HG03139 (cell line): Measurements from ENCODE around the gene HNRNPF.

ENCODE experiments used
- ATAC-seq: cut with Tn5 transposase; IDR thresholded peaks from one replicate; pipeline ENCODE4 v1.9.1; 2021; ENCODE audit not compliant: unreplicated experiment

HNRNPF gene

GRCh38 chr10:43421519-43421918 lies 12.5 kb upstream of the HNRNPF start:
- ATAC-seq: no peak

- ATAC-seq: no peak
Measured at GRCh38 chr10:43421201-43421507, 12.2 kb upstream of the HNRNPF start.

GRCh38 chr10:43420369-43421200 lies 11.6 kb upstream of the HNRNPF start:
- peak; percentile 86 for ATAC-seq

GRCh38 chr10:43419997-43420368 lies 11.0 kb upstream of the HNRNPF start:
- ATAC-seq: no peak

- no peak for ATAC-seq
Measured at GRCh38 chr10:43417950-43418768, 9.2 kb upstream of the HNRNPF start.

- ATAC-seq: no peak
Measured at GRCh38 chr10:43415544-43415943, 6.6 kb upstream of the HNRNPF start.

- ATAC-seq: no peak
Measured at GRCh38 chr10:43411536-43411935, 2.5 kb upstream of the HNRNPF start.

- ATAC-seq: no peak
Measured at GRCh38 chr10:43410345-43410744, 1.4 kb upstream of the HNRNPF start.

- ATAC-seq: no peak
Measured at GRCh38 chr10:43409385-43410109, 561 bp upstream of the HNRNPF start.

GRCh38 chr10:43408331-43408709 lies 666 bp downstream of the HNRNPF start:
- no peak for ATAC-seq

- ATAC-seq: peak; percentile 40
Measured at GRCh38 chr10:43407576-43408330, 1.2 kb downstream of the HNRNPF start.

GRCh38 chr10:43407148-43407575 lies 1.8 kb downstream of the HNRNPF start:
- no peak for ATAC-seq

- ATAC-seq: no peak
Measured at GRCh38 chr10:43404704-43405084, 4.3 kb downstream of the HNRNPF start.

GRCh38 chr10:43403911-43404703 lies 4.9 kb downstream of the HNRNPF start:
- ATAC-seq: no peak

GRCh38 chr10:43402880-43403452 lies 6.0 kb downstream of the HNRNPF start:
- ATAC-seq: no peak

- ATAC-seq: no peak
Measured at GRCh38 chr10:43402176-43402575, 6.8 kb downstream of the HNRNPF start.

GRCh38 chr10:43401627-43402026 lies 7.4 kb downstream of the HNRNPF start:
- ATAC-seq: no peak

- no peak for ATAC-seq
Measured at GRCh38 chr10:43399320-43400310, 9.4 kb downstream of the HNRNPF start.

GRCh38 chr10:43398939-43399319 lies 10.1 kb downstream of the HNRNPF start:
- no peak for ATAC-seq
